Natural killer cell treated with Interleukin-12 subunit alpha and Interleukin-12 subunit beta and Interleukin-15 and Interleukin-18, amount 100 ng/mL, for 72 hours (primary cell): ENCODE data around the gene PMEL. TPM values are rescaled to one million over a fixed set of nuclear protein-coding genes. Genes with fewer than 3 reads are reported as not detected.
A peak's percentile ranks its signal among the peaks of the same experiment; 100 is the strongest.
"Not testable (repeated sequence)": the region's sequence is repeated elsewhere in the genome, so short reads cannot be mapped to it uniquely, and the experiment has no call there.

ENCODE experiments used
- ATAC-seq, 2 donors: fragments of 150-1000 bp; cut with Tn5 transposase in 1 of 2; sonication (Bioruptor Pico), chemical (Tn5 transposase) in 1 of 2; 2 replicates each; pipeline ENCODE4 v1.10.0; 2021
- DNase-seq: peaks from one replicate; pipeline ENCODE4 v3.0.0; 2022; ENCODE audit warnings: low spot score
- H3K27ac Mint-ChIP-seq, 2 donors: 1 replicate in 1 of 2; 2 replicates in 1 of 2; pipeline ENCODE4 v1.8.0; 2022; ENCODE audit warnings: mixed read lengths in 2 of 2, mild to moderate bottlenecking in 1 of 2, moderate library complexity in 1 of 2
- H3K27me3 Mint-ChIP-seq, 2 donors: 1 replicate in 1 of 2; 2 replicates in 1 of 2; pipeline ENCODE4 v1.8.0; 2022; ENCODE audit warnings: mixed read lengths in 2 of 2
- H3K36me3 Mint-ChIP-seq: one replicate; pipeline ENCODE4 v1.8.0; 2022; ENCODE audit warnings: mixed read lengths
- H3K4me1 Mint-ChIP-seq, 2 donors: 1 replicate in 1 of 2; 2 replicates in 1 of 2; pipeline ENCODE4 v1.8.0; 2022; ENCODE audit warnings: low read depth in 2 of 2, mixed read lengths in 2 of 2, mild to moderate bottlenecking in 1 of 2
- H3K4me3 Mint-ChIP-seq: one replicate; pipeline ENCODE4 v1.8.0; 2022; ENCODE audit warnings: mixed read lengths
- H3K9me3 Mint-ChIP-seq: 2 replicates; pipeline ENCODE4 v1.8.0; 2022; ENCODE audit warnings: mixed read lengths
- total RNA-seq, 2 donors: library from RNA; stranded (reverse); gene quantifications; one replicate each; pipeline ENCODE4 v1.2.3, GENCODE V29; 2022

Gene PMEL
- total RNA-seq: under 1 TPM in 1 of 2 donors, not detected in 1; 0.40 TPM

- H3K4me3 Mint-ChIP-seq: peak within 1 kb of the TSS; percentile 94
- no peaks in the 10 kb centered on the region for H3K27me3 Mint-ChIP-seq
- ATAC-seq (no peak), DNase-seq (no peak)
- no peaks in the 10 kb centered on the region for H3K9me3 Mint-ChIP-seq
- H3K36me3 Mint-ChIP-seq: no peaks in the 10 kb centered on the region
- peaks cover 18 to 28% of the 10 kb centered on the region in 2 donors for H3K4me1 Mint-ChIP-seq
- H3K27ac Mint-ChIP-seq: peak within 1 kb of the TSS; percentile 90 to 95
These were observed at the start of gene PMEL for GRCh38 chr12:55965941-55966407. Gene PMEL, minus strand, starts transcription at chr12:55966042. Its CDS starts 31 bp downstream, at chr12:55966011.

- Mint-ChIP-seq H3K36me3 (no peaks in the 10 kb centered on the region), H3K27ac (no peak overlapping the region), H3K9me3 (no peaks in the 10 kb centered on the region), H3K4me3 (no peak overlapping the region), H3K4me1 (peaks cover under 1% of the 10 kb centered on the region in 2 donors), H3K27me3 (no peaks in the 10 kb centered on the region)
- DNase-seq (no peak), ATAC-seq (no peak)
These were observed 48.4 kb upstream of the PMEL start for GRCh38 chr12:56014205-56014604.

- ATAC-seq: no peak
- Mint-ChIP-seq H3K4me3 (no peak overlapping the region), H3K36me3 (no peaks in the 10 kb centered on the region), H3K4me1 (peaks cover 4 to 5% of the 10 kb centered on the region in 2 donors), H3K27me3 (no peaks in the 10 kb centered on the region), H3K9me3 (no peaks in the 10 kb centered on the region), H3K27ac (no peak overlapping the region)
- no peak for DNase-seq
These were observed 47.6 kb upstream of the PMEL start for GRCh38 chr12:56013482-56013881.

- Mint-ChIP-seq H3K4me1 (peaks cover 13 to 16% of the 10 kb centered on the region in 2 donors), H3K27ac (no peak overlapping the region)
- no peak for ATAC-seq
These were observed 45.8 kb upstream of the PMEL start for GRCh38 chr12:56011509-56012090.

GRCh38 chr12:56010111-56010570 is 44.3 kb upstream of the PMEL start:
- Mint-ChIP-seq H3K4me1 (peaks cover 13 to 16% of the 10 kb centered on the region in 2 donors), H3K27me3 (no peaks in the 10 kb centered on the region), H3K4me3 (no peak overlapping the region), H3K9me3 (no peaks in the 10 kb centered on the region), H3K36me3 (no peaks in the 10 kb centered on the region), H3K27ac (no peak overlapping the region)
- DNase-seq (no peak), ATAC-seq (no peak)

More at GRCh38 chr12:56011509-56012090, 45.8 kb upstream of the PMEL start:
- H3K27me3 Mint-ChIP-seq: no peaks in the 10 kb centered on the region
- no peak overlapping the region for H3K4me3 Mint-ChIP-seq
- DNase-seq: no peak
- H3K36me3 Mint-ChIP-seq: no peaks in the 10 kb centered on the region
- H3K9me3 Mint-ChIP-seq: no peaks in the 10 kb centered on the region

GRCh38 chr12:56007564-56008559 is 42.0 kb upstream of the PMEL start:
- ATAC-seq (peak; percentile 83 to 85), DNase-seq (peak; percentile 63)
- H3K27me3 Mint-ChIP-seq: no peaks in the 10 kb centered on the region
- H3K4me1 Mint-ChIP-seq: peaks cover 16 to 18% of the 10 kb centered on the region in 2 donors
- H3K36me3 Mint-ChIP-seq: no peaks in the 10 kb centered on the region
- H3K27ac Mint-ChIP-seq: peak overlapping the region; percentile 62 to 83
- H3K9me3 Mint-ChIP-seq: no peaks in the 10 kb centered on the region
- H3K4me3 Mint-ChIP-seq: peak overlapping the region; percentile 85

- no peaks in the 10 kb centered on the region for H3K27me3 Mint-ChIP-seq
- DNase-seq (no peak), ATAC-seq (no peak)
- peaks cover 18 to 20% of the 10 kb centered on the region in 2 donors for H3K4me1 Mint-ChIP-seq
- no peaks in the 10 kb centered on the region for H3K36me3 Mint-ChIP-seq
- H3K4me3 Mint-ChIP-seq: no peak overlapping the region
- H3K27ac Mint-ChIP-seq: no peak overlapping the region
- H3K9me3 Mint-ChIP-seq: no peaks in the 10 kb centered on the region
These were observed 38.4 kb upstream of the PMEL start for GRCh38 chr12:56004211-56004610.

GRCh38 chr12:56003376-56003775 is 37.5 kb upstream of the PMEL start:
- ATAC-seq, DNase-seq, H3K9me3 Mint-ChIP-seq, H3K27ac Mint-ChIP-seq, H3K4me3 Mint-ChIP-seq, H3K36me3 Mint-ChIP-seq, H3K27me3 Mint-ChIP-seq: not testable (repeated sequence)
- H3K4me1 Mint-ChIP-seq: peaks cover 14 to 16% of the 10 kb centered on the region in 2 donors

- H3K4me3 Mint-ChIP-seq: no peak overlapping the region
- no peaks in the 10 kb centered on the region for H3K36me3 Mint-ChIP-seq
- no peaks in the 10 kb centered on the region for H3K27me3 Mint-ChIP-seq
- DNase-seq: no peak
- H3K9me3 Mint-ChIP-seq: no peaks in the 10 kb centered on the region
- H3K4me1 Mint-ChIP-seq: peaks cover 11 to 15% of the 10 kb centered on the region in 2 donors
- H3K27ac Mint-ChIP-seq: no peak overlapping the region
- no peak for ATAC-seq
These were observed 35.8 kb upstream of the PMEL start for GRCh38 chr12:56001487-56002100.

GRCh38 chr12:55999999-56000540 is 34.2 kb upstream of the PMEL start:
- not testable (repeated sequence) for H3K36me3 Mint-ChIP-seq, ATAC-seq, H3K27ac Mint-ChIP-seq, H3K4me3 Mint-ChIP-seq, H3K9me3 Mint-ChIP-seq, H3K27me3 Mint-ChIP-seq, DNase-seq
- H3K4me1 Mint-ChIP-seq: peaks cover 18 to 22% of the 10 kb centered on the region in 2 donors

GRCh38 chr12:55999522-55999921 is 33.7 kb upstream of the PMEL start:
- H3K9me3 Mint-ChIP-seq, H3K27ac Mint-ChIP-seq, DNase-seq, ATAC-seq, H3K27me3 Mint-ChIP-seq, H3K36me3 Mint-ChIP-seq, H3K4me3 Mint-ChIP-seq: not testable (repeated sequence)
- peaks cover 18 to 22% of the 10 kb centered on the region in 2 donors for H3K4me1 Mint-ChIP-seq

- DNase-seq: no peak
- Mint-ChIP-seq H3K27ac (peak overlapping the region; percentile 32 to 85), H3K27me3 (no peaks in the 10 kb centered on the region), H3K4me3 (peak overlapping the region; percentile 86), H3K4me1 (peaks cover 17 to 18% of the 10 kb centered on the region in 2 donors), H3K9me3 (no peaks in the 10 kb centered on the region), H3K36me3 (peaks cover 2% of the 10 kb centered on the region)
- ATAC-seq: peak in 1 of 2 donors; percentile 3
These were observed 31.7 kb upstream of the PMEL start for GRCh38 chr12:55997535-55997859.

- no peaks in the 10 kb centered on the region for H3K27me3 Mint-ChIP-seq
- peak within 1 kb of the TSS; percentile 32 to 85 for H3K27ac Mint-ChIP-seq
- DNase-seq (peak; percentile 88), ATAC-seq (peak; percentile 97 to 99)
- peaks cover 4% of the 10 kb centered on the region for H3K36me3 Mint-ChIP-seq
- no peaks in the 10 kb centered on the region for H3K9me3 Mint-ChIP-seq
- H3K4me3 Mint-ChIP-seq: peak within 1 kb of the TSS; percentile 86
- peaks cover 17 to 18% of the 10 kb centered on the region in 2 donors for H3K4me1 Mint-ChIP-seq
These were observed 31.1 kb upstream of the PMEL start, which contains the start of gene SUOX for GRCh38 chr12:55996715-55997534. Gene SUOX, plus strand, starts transcription at chr12:55997276. Its CDS starts 4,946 bp downstream, at chr12:56002222.
